HL-60 (cell line): Measurements from ENCODE around the gene CYREN.

Experiments
- DNase-seq, 2 experiments: peaks; one replicate each; pipeline ENCODE4 v3.0.0-alpha.2; 2010 to 2020; ENCODE audit warnings: low read depth in 1 of 2, low spot score in 1 of 2
- H3K27ac ChIP-seq: fragments of 250-450 bp; sonication (Bioruptor Pico); replicated peaks from 2 replicates; pipeline ENCODE4 v1.5.1; 2020; ENCODE audit warnings: mild to moderate bottlenecking, moderate library complexity
- H3K27me3 ChIP-seq: fragments of 250-450 bp; sonication (Bioruptor Pico); 2 replicates; pipeline ENCODE4 v1.5.1; 2021; ENCODE audit warnings: mild to moderate bottlenecking, moderate library complexity; ENCODE audit not compliant: insufficient read depth, poor library complexity, severe bottlenecking
- H3K4me3 ChIP-seq: replicated peaks from 2 replicates; pipeline ENCODE4 v1.5.1; 2011; ENCODE audit warnings: mild to moderate bottlenecking, control low read depth, low read length; ENCODE audit not compliant: insufficient read depth
- GABPA ChIP-seq: IDR thresholded peaks from 2 replicates; pipeline ENCODE4 v1.6.1; 2012; ENCODE audit warnings: low read depth
- POLR2AphosphoS5 ChIP-seq: IDR thresholded peaks from 2 replicates; pipeline ENCODE4 v1.6.1; 2012; ENCODE audit warnings: low read depth
- REST ChIP-seq: IDR thresholded peaks from 2 replicates; pipeline ENCODE4 v1.6.1; 2012; ENCODE audit warnings: low read depth; ENCODE audit not compliant: insufficient replicate concordance
- SPI1 ChIP-seq: IDR thresholded peaks from 2 replicates; pipeline ENCODE4 v1.6.1; 2012; ENCODE audit warnings: low read depth, mild to moderate bottlenecking, borderline replicate concordance
- TF ChIP-seq, protein P1 (sequence below): IDR thresholded peaks from one replicate; pipeline ENCODE4 v1.5.1; 2011; ENCODE audit warnings: low read length, control low read depth, inconsistent platforms; ENCODE audit not compliant: insufficient read depth

CYREN gene

GRCh38 chr7:135168001-135168400, 2.5 kb downstream of the CYREN start:
- no peak overlapping the region for H3K4me3 ChIP-seq
- TF ChIP-seq, protein P1, sequence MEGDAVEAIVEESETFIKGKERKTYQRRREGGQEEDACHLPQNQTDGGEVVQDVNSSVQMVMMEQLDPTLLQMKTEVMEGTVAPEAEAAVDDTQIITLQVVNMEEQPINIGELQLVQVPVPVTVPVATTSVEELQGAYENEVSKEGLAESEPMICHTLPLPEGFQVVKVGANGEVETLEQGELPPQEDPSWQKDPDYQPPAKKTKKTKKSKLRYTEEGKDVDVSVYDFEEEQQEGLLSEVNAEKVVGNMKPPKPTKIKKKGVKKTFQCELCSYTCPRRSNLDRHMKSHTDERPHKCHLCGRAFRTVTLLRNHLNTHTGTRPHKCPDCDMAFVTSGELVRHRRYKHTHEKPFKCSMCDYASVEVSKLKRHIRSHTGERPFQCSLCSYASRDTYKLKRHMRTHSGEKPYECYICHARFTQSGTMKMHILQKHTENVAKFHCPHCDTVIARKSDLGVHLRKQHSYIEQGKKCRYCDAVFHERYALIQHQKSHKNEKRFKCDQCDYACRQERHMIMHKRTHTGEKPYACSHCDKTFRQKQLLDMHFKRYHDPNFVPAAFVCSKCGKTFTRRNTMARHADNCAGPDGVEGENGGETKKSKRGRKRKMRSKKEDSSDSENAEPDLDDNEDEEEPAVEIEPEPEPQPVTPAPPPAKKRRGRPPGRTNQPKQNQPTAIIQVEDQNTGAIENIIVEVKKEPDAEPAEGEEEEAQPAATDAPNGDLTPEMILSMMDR: no peak
- TF ChIP-seq REST: no peak
- no peak for TF ChIP-seq POLR2AphosphoS5
- no peak for TF ChIP-seq GABPA
- TF ChIP-seq SPI1: no peak

GRCh38 chr7:135167365-135167917, 3.1 kb downstream of the CYREN start:
- TF ChIP-seq, protein P1: no peak
- TF ChIP-seq REST: no peak
- no peak for TF ChIP-seq POLR2AphosphoS5
- TF ChIP-seq GABPA: no peak
- no peak for TF ChIP-seq SPI1
- DNase-seq: no peak
- Histone ChIP-seq H3K4me3 (no peak overlapping the region), H3K27ac (no peak overlapping the region), H3K27me3 (no peaks in the 10 kb centered on the region)

More at GRCh38 chr7:135168001-135168400, 2.5 kb downstream of the CYREN start:
- no peak for DNase-seq
- H3K27me3 ChIP-seq: no peaks in the 10 kb centered on the region
- no peak overlapping the region for H3K27ac ChIP-seq

- TF ChIP-seq, protein P1: no peak
- TF ChIP-seq SPI1 (no peak), REST (no peak), POLR2AphosphoS5 (no peak), GABPA (no peak)
- no peak for DNase-seq
- H3K27me3 ChIP-seq: no peaks in the 10 kb centered on the region
- H3K27ac ChIP-seq: no peak overlapping the region
- no peak overlapping the region for H3K4me3 ChIP-seq
Observed at GRCh38 chr7:135166338-135166990, 4.0 kb downstream of the CYREN start.
